Neural cell (in vitro differentiated cells): ENCODE data around the gene RAPGEF2.

Experiments
- CTCF ChIP-seq: fragments of 450-650 bp; IDR thresholded peaks from 2 replicates; pipeline ENCODE4 v1.5.1; 2014; ENCODE audit warnings: antibody characterized with exemption, mild to moderate bottlenecking, moderate library complexity; ENCODE audit not compliant: poor library complexity, severe bottlenecking
- EZH2 ChIP-seq: fragments of 200-600, 300-800 bp; shearing (Covaris generic), sonication (generic); IDR thresholded peaks from 2 replicates; pipeline ENCODE4 v1.6.1; 2014; ENCODE audit warnings: antibody characterized with exemption, low read length, borderline replicate concordance, mild to moderate bottlenecking; ENCODE audit not compliant: insufficient read depth, poor library complexity, severe bottlenecking
- POLR2AphosphoS5 ChIP-seq: IDR thresholded peaks from 2 replicates; pipeline ENCODE4 v1.6.1; 2012

- no peak for TF ChIP-seq EZH2
- TF ChIP-seq CTCF: no peak
- TF ChIP-seq POLR2AphosphoS5: no peak
Observed at GRCh38 chr4:159293811-159294515, 191.1 kb downstream of the RAPGEF2 start.
